GM19397 (cell line): Measurements from ENCODE around the gene TPK1.

Experiments
- ATAC-seq: cut with Tn5 transposase; IDR thresholded peaks from one replicate; pipeline ENCODE4 v1.9.1; 2021; ENCODE audit warnings: mild to moderate bottlenecking, moderate library complexity; ENCODE audit not compliant: unreplicated experiment

The TPK1 gene

DNA sequence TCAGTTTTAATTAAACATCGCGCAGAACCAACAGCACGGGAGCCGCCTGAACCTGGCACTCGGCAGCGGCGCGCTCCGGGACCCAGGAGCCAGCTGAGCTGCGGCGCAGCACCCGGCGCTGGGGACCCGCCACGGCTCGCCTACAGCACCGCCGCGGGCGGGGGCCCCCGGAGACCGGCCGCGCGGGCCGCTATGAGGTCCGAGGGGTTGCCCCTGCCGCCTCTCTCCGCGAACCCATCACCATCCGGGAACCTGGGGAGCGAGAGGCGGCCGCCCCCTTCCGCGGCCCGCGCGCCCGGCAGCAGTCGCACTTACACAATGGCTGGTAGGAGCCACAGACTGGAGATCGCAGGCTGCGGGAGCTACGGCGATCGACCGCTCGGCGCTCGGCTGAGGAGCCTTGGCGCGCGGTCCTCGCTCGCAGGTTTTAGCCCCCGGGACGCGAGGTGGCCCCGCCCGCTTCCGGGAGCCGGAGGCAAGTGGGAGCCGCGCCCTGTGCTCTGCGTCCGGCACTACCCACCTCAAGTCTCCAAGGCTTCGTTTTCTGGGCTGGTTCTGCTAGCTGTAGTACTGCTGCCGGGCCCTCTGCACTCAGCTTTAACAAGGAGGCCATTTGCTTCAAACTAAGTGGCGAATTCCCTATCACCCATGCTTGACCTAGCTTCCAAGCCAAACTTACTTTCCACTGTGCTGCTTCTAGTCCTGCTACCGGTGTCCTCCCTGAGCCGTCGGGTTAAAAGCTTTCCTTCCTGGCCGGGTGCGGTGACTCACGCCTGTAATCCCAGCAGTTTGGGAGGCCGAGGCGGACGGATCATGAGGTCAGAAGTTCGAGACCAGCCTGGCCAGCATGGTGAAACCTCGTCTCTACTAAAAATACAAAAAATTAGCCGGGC, at the start of gene TPK1:
Gene TPK1, minus strand, starts transcription at position 402 of the 893 bp plus-strand sequence. CDS start 451 bp downstream, outside the sequence.
- peak; percentile 91 for ATAC-seq

DNA sequence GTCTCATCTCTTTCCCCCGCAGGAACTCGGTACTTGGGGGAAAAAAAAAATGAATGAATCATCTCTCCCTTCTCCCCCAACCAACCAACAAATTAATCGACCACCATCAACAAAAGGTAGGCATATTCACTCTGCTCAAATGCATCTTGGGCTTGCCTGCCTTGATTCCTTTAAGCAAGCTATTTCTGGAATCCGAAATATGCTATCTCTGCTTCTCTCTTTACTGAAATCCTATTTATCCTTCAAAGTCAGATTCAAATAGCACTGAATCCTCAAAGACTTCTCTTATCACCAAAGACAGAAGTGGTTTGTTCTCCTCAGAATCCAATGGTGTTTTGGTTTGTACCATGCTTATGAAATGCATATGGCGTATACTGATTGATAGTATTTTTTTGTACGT, 49.6 kb upstream of the TPK1 start:
- ATAC-seq: no peak

DNA sequence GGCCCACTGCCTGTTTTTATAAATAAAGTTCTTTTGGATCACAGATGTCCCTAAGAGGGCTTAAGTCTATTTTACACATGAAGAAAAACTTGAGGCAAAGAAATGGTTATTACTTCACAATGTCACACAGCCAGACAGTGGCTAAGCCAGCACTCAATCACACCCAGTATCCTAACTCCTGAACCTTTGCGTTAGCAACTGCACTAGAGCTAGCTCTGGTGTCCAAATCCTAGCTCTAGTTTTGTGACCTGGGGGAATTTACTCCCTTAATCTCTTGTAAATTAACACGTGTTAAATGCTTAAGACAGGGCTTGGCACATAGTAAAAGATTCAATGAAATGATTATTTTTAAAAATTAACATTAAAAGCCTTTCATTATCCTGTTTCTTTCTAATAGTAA, 49.0 kb upstream of the TPK1 start:
- no peak for ATAC-seq

DNA sequence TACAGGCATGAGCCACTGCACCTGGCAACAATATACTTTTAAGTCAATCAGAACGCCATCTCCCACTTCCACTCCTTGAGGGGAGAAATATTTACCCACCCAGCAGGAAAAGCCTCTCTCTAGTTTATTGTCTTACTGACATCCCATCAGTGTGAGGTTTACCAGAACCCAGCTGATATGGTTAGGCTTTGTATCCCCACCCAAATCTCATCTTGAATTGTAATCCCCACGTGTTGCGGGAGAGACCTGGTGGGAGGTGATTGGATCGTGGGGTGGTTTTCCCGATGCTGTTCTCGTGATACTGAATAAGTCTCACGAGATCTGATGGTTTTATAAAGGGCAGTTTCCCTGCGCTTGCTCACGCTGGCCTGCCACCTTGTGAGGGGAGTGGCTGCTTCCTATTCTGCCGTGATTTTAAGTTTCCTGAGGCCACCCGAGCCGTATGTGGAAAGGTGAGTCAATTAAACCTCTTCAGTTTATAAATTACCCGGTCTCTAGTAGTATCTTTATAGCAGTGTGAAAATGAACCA, 37.5 kb upstream of the TPK1 start:
- ATAC-seq: no peak

DNA sequence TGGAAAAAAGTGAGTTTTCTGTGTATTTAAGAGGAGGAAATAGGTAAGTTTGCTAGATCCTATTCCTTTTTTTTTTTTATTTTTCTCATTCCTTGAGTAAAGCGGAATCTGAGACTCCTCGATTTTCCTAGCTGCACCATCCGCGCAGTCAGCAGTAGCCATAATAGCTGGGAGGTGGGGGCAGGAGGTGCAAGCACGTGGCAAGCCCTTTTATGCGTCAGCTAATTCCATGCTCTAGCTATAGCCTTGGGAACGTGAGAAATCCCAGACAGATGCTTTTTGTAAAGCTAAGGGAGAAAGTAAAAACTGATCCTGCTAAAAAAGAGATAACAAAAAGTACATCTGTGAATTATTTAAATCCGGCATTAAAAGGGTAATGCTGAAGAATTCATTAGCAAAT, 33.2 kb upstream of the TPK1 start:
- ATAC-seq: no peak

DNA sequence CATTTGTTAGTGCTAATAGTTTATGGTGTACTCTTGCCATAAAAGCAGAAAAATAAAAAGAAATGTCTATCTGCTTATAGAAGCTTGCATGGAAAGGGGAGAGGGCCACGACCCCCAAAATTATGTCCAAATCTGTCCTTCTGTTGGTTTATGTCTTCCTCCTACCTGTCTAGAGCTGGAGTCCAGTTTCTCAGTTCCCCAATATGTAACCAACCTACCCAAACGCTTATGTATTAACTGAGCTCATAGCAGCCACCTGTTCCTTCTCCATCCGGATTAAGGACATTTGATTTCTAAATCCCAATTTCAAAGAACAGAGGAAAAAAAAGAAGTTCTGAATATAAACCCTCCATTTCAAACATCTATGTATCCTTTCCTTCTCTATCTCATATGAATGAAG, 30.3 kb upstream of the TPK1 start:
- peak; percentile 55 for ATAC-seq

DNA sequence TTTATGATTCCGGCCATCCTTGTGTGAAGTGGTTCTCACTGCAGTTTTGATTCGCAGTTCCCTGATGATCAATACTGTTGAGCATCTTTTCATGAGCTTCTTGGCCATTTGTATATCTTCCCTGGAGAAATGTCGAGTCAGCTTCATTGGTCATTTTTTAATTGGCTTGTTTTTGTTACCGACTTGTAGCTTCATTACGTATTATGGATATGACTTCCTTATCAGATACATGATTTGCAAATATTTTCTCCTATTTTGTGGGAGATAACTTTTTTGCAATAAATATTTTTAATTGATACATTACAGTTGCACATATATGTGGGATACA, 27.4 kb upstream of the TPK1 start:
- ATAC-seq: no peak

DNA sequence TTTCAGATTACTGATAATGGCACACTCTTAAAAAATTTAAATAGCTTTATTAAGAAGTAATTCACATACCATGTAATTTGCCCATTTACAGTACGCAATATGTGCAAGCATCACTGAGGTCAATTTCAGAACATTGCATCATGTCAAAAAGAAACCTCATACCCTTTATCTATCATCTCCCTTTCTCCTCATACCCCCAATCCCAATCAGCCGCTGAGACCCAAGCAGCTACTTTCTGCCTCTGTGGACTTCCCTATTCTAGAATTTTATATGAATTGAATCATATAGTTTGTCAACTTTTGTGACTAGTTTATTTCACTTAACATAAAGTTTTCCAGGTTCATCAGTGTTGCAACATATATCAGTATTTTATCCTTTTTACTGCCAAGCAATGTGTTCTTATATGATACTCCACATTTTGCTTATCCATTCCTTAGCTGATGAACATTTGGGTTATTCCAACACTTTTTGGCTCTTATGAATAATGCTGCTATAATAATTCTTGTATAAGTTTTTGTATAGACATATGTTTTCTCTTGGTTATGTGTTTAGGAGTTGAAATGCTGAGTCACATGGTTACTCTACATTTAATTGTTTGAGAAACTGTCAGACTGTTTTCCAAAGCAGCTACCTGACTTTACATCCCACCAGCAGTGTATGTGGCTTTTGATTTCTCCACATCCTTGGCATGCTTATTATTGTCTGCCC, 26.9 kb upstream of the TPK1 start:
- ATAC-seq: no peak

DNA sequence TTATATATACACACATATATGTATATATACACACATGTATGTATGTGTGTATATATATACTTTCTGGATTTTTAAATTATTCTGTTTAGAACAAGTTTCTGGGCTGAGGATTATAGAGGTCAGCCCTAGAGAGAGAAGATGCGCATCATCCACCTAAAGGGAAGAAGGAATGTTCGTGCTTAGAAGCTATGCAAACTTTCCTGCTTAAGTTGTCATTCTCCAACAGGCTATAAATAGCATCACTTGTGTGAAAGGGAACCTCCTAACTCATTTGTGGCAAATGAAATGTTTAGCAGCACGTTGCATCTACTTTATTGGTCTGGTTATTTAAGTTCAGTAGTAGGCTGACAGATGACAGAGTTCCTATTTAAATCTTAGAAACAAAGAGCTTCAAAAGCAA, 23.9 kb upstream of the TPK1 start:
- no peak for ATAC-seq

DNA sequence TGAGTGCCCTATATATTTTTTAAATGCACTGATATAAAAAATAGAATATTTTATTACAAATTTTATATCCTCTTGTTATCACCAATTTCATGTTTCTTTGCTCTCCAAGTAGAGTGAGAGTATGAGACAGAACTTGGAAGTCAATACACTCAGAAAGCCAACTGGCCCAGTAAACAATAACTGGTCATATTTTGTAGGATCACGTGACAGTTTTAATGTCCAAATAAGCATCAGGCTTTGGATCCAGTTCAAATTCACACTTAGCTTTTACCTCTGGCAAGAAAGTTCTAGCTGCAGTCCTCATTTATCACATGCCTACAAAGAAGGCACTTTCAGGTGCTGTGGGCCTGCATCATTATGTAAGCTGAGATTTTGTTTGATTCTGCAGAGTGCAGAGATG, 21.6 kb upstream of the TPK1 start:
- no peak for ATAC-seq

DNA sequence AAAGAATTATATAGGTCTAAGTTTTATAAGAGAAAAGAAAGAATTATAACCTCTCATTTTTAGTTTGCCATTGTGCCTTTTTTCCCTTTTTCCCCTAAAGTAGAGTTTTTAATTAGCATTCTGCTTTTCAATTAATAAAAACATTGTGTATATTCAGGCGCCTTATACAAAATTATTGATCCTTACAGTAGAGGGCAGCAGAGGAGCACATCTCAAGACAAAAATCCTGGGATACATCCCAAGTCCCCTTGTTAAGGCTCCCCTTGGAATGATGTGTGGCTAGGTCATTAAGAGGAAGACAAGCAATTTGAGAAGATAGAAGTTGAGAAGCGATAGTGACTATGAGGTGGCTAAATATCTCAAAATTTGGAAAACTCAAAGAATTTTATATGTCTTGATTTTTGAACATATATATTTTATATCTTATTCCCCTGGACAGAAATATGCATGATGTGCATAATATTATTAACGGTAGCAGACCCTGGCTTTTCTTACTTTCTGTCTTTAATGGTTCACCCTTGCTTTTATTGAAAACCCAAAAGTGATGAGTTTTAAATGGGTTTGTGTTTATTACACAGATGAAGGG, 19.1 kb upstream of the TPK1 start:
- no peak for ATAC-seq

DNA sequence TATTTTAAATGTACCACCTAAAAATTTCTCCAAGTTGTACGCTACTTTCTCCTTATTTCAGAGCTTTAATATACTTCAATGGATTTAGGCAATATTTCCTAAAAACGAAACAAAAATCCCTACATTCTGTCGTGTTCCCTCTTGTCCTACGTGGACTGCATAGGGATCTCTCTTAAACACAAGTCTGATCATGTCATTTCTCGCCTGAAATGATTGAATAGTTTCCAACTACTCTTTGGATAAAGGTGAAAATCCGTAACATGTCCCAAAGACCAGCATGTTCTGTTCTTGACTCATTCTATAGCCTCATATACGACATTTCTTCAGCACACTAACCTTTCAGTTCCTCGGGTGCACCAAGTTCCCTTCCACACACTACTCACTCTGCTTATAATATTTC, 17.7 kb upstream of the TPK1 start:
- no peak for ATAC-seq

DNA sequence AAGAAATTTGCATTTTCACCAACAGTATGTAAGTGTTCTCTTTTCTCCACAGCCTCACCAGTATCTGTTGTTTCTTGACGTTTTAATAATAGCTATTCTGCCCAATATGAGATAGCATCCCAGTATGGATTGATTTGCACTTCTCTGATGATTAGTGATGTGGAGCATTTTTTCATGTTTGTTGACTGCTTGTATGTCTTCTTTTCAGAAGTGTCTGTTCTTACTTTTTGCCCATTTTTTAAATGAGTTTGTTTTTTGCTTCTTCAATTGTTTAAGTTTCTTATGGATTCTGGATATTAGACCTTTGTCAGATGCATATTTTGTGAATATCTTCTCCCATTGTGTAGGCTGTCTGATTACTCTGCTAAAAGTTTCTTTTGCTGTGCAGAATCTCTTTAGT, 12.2 kb upstream of the TPK1 start:
- ATAC-seq: no peak

DNA sequence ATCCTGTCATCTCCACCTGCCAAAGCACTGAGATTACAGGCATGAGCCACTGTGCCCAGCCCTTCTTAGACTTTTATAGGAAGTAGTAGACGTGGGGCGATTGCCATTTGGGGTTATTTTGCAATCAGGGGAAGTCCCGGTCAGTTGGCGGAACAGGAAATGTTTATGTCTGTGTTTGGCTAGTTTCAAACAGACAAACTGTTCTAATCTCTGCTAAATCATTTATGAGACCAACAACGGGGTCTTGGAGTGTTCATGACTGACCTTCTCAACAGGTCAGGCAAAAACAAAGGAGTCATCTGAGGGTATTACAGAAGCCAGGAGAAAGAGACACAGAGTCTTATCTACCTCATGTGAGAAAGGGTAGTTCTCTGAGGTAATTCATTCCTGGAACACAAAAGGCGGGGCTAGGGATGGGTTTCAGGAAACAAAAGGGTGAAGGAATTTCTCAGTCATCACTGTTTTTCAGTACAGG, 6.6 kb upstream of the TPK1 start:
- ATAC-seq: peak; percentile 96

DNA sequence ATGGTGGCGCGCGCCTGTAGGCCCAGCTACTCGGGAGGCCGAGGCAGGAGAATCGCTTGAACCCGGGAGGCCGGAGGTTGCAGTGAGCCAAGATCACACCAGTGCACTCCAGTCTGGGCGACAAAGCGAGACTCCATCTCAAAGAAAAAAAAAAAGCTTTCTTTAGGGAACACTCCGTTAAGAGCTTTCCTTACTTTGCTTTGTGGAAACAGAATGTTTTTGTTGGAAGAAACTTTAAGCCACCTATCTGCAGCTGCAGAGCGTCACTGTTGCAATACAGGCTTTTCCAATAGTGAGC, 641 bp upstream of the TPK1 start:
- no peak for ATAC-seq

DNA sequence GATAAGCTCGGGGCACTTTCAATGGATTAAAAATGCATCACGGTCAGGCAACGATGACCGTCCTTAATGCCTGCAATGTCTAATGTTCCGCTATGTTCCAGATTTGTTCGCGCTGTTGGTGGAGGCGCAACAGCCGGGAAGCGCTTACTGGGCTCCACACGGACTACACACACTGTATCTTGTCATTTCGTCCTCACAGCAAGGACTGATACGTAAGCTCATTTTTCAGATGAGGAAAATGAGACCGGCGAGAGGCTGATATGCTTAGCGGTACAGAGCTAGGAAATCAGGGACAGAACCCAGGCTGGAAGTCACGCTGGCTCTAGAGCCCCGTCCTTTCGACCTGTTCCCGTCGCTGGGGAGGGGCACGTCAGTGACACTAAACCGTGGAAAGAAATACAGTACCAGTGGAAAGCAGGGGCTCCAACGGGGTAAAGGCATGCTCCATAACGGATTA, 670 bp downstream of the TPK1 start:
- peak; percentile 34 for ATAC-seq

DNA sequence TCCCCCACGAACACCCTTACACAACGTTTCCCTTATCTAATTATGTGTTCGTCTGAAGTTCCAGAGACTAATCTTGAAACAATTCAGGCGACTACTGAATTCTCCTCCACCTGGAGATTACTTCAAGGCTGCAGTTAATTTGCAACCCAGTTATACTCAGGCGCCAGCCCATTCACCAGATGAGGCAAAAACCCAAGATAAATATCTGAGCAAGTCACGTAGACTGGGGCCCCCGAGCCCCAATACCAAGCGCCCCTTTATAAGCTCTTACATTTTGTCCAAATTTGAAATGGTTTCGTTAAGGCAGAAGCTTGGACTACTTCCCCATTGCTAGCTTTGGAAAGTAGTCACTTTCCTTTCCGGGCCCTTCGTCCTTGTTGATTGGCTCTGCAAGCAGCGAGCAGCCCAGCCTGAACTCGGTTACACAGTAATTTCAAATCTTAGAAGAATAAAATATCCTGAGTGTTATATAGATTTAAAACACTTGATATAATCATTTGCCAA, 1.2 kb downstream of the TPK1 start:
- ATAC-seq: peak; percentile 16

DNA sequence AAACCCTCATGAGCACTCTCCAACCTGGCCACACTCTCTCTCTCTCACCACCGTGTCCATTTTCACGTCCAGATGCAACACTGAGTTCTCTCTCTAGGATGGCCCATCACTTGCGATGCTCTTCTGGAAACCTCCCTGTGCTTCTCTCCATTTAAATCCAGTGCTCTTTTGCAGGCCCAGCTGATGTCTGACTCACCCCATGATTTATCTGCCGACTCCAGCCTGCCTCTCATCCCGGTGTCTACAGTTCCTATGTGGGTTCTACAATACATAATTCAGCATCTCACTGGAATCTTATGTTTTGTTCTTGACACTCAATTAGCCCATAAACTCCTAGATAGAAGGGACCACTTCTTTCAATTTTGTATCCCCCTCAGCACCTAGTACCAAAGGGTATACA, 5.0 kb downstream of the TPK1 start:
- no peak for ATAC-seq

DNA sequence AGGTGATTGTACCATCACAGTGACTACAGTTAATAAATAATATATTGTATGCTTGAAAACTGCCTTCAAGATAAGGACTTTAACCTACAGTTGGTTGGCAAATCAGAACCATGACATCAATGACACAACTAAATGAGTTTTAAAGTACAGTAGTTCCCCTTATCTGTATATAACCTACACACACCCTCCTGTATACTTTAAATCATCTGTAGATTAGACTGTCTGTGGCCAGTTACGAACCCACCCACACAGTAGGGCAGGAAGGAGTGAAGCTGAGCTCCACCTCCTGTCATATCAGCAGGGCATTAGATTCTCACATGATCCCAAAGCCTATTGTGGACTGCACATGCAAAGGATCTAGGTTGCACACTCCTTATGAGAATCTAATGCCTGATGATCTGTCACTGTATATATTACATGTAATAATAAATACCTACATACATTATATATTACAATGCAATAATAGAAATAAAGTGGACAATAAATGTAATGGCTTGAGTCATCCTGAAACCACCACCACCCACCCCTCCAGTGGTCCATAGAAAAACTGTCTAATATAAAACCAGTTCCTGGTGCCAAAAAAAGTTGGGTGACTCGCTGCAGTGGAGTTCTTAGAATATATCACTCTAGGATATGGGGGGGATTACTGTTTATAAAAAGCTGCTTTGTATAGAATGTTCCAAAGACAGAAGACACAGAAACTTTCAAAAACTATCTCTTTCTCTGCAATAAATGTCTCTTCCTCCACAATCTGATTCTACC, 5.6 kb downstream of the TPK1 start:
- ATAC-seq: no peak

DNA sequence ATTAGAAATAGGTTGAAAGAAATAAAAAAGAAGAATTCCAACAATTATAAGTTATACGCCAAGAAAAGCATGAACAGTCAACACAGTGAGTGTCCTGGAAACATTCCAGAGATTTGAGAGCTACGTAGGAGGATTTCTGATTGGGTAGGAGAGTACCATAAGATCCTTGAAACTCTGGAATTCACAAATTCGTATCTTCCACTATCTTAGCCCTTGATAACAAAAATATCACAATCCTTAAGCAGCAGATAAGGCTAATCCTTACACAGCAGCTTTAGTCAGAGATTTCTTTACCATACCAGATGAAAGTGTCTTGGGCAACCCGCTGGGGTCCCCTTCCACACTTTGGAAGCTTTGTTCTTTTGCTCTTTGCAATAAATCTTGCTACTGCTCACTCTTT, 8.2 kb downstream of the TPK1 start:
- ATAC-seq: no peak

DNA sequence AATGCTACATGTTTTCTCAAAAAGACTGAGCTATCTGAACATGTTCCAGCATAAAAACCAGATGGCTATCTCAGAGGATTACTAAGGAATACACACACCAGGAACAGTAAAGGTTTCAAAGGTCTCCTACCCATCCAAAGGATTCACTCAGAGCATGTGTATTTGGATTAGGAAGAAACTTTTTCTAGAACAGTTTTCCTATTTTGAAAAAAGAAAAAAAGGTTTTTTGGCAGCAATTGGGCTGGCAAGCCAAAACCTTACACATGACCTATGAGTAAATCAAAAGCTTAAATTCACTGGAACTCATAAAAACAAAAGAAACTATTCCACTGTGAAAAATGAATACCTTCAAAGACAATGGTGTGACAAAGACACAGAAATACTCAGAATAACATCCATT, 9.6 kb downstream of the TPK1 start:
- no peak for ATAC-seq
